GM12891 (cell line): ENCODE measurements around the gene ASXL1.
A peak's percentile ranks its signal among the peaks of the same experiment; 100 is the strongest.
"Not testable (repeated sequence)": the region's sequence is repeated elsewhere in the genome, so short reads cannot be mapped to it uniquely, and the experiment has no call there.

Source experiments
- DNase-seq: peaks from one replicate; pipeline ENCODE4 v3.0.0; 2011; ENCODE audit warnings: low spot score; ENCODE audit not compliant: insufficient read length
- FAIRE-seq: peaks from 2 replicates; lab custom pipeline; 2011; peaks lifted over from hg19 to GRCh38; lab: Jason Lieb, UNC
- PAX5 ChIP-seq: IDR thresholded peaks from 2 replicates; pipeline ENCODE4 v1.6.1; 2011; ENCODE audit warnings: low read length, moderate library complexity, mild to moderate bottlenecking; ENCODE audit not compliant: insufficient read depth, severe bottlenecking
- POLR2A ChIP-seq: IDR thresholded peaks from 2 replicates; pipeline ENCODE4 v1.6.1; 2011; ENCODE audit warnings: low read depth, low read length, control low read depth
- POLR2AphosphoS5 ChIP-seq: IDR thresholded peaks from 2 replicates; pipeline ENCODE4 v1.6.1; 2011; ENCODE audit warnings: low read depth, low read length, control low read depth
- POU2F2 ChIP-seq: IDR thresholded peaks from 2 replicates; pipeline ENCODE4 v1.6.1; 2011; ENCODE audit warnings: low read depth, mild to moderate bottlenecking, control low read depth, low read length, moderate library complexity
- SPI1 ChIP-seq: IDR thresholded peaks from 2 replicates; pipeline ENCODE4 v1.6.1; 2011; ENCODE audit warnings: low read depth, low read length, control low read depth
- TAF1 ChIP-seq: IDR thresholded peaks from 2 replicates; pipeline ENCODE4 v1.6.1; 2011; ENCODE audit warnings: low read depth, low read length, control low read depth

ASXL1 gene

DNA sequence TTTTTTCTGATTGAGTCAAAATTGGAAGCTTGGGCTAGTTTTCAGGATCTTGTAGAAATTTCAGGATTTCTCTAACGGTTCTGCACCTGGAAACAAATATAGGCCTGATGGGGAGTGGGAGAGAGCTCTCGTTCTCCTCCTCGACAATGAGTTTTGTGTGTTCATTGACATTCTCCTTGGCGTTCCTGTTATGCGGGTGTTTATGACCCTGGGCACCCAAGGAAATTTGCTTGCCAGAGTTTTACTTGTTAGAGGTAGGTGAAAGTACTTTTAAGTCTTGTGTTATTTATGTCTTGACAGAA is 2.2 kb downstream of the ASXL1 start:
- FAIRE-seq = no peak

GRCh38 chr20:32362901-32363364 is 4.8 kb downstream of the ASXL1 start:
- TF ChIP-seq SPI1 = no peak
- no peak for TF ChIP-seq TAF1
- no peak for TF ChIP-seq POLR2AphosphoS5
- no peak for TF ChIP-seq PAX5
- no peak for TF ChIP-seq POU2F2
- no peak for TF ChIP-seq POLR2A
- no peak for DNase-seq
- FAIRE-seq = no peak

More for the DNA sequence above, 2.2 kb downstream of the ASXL1 start:
- TF ChIP-seq SPI1 (no peak), PAX5 (no peak), POLR2AphosphoS5 (no peak), POU2F2 (no peak), POLR2A (no peak), TAF1 (no peak)
- DNase-seq = no peak

DNA sequence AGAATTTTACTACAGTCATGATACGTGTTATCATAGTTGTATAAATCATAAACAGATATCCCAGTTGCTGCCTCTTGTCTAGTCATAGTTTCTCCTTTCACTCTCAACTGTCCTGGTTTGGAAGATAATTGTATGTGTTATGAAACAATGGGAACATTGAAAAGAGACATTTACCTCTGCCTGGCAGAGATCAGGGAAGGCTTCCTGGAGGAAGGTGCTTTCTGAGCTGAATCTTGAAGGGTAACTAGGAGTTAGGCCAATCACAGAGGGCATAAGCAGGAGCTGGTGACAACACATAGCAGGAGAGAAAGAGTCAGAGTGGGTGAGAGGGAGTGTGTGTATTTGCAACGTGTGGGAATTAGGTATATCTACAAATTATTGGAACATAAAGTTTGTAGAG is 5.4 kb downstream of the ASXL1 start:
- DNase-seq (no peak), FAIRE-seq (no peak)
- TF ChIP-seq PAX5 (no peak), TAF1 (no peak), POLR2AphosphoS5 (no peak), POLR2A (no peak), POU2F2 (no peak), SPI1 (no peak)

DNA sequence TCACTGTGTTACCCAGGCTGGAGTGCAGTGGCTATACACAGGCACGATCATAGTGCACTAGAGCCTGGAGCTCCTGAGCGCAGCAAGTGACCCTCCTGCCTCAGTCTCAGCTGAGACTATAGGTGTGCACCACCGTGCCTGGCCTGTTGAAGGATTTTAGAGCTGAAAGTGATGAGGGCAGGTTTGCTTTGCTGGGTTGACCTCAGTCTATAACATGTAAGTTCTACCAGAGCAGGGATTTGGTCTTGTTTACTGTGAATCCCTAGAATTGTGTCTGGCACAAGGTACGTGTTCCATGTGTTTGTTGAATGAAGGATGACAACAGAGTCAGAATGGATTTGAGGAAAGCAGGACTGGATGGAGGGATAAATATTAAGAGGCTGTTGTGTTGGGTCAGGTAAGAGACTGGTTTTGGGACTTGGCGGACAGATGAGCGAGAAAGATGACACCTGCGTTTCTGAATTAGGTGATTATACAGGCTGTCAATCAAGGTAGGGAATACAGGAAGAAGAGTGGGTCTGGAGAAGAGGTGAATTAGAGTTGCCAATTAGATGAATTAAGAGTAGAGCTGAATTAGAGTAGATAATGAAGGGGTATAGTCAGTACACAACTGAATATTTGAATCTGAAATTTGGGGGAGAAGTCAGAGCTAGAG is 6.5 kb downstream of the ASXL1 start:
- peak; percentile 80 for FAIRE-seq
- TF ChIP-seq TAF1 (no peak), PAX5 (no peak), POLR2A (no peak), SPI1 (no peak), POLR2AphosphoS5 (no peak), POU2F2 (no peak)
- no peak for DNase-seq

DNA sequence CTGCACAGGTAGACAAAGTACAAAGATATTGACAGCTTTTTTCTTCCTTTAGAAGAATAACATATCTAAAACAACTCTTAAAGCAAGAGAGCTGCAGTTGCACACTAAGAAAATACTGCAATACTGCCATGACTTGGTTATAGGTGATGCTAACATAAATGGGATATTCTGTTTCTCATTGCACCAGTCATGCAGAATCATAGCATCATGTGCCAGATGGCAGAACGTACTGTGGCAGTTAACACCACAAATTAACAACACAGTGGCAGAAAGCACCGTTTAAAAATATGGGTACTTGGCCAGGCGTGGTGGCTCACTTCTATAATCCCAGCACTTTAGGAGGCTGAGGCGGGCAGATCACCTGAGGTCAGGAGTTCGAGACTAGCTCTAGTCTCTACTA is 7.4 kb downstream of the ASXL1 start:
- TF ChIP-seq TAF1 (no peak), POLR2A (no peak), SPI1 (no peak), POLR2AphosphoS5 (no peak), POU2F2 (no peak), PAX5 (no peak)
- FAIRE-seq (no peak), DNase-seq (no peak)

DNA sequence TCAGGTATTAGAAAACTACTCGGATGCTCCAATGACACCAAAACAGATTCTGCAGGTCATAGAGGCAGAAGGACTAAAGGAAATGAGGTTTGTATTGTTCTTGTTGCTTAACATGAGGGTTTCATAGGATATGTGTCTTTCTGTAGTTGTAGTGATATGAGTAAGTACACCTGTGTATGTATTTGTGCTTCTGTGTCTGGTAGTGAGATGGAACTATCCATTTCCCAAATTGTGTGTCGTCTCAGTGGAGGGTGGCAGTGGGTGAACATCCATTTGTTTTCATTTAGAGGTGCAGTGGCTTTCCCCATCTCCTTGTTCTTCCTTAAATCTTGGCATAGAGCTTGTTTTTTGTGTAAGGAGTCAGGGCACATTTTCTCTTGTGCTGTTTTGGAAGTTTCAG is 8.2 kb downstream of the ASXL1 start:
- TF ChIP-seq POLR2A (no peak), SPI1 (peak; percentile 51; the same call in 1 of the 2 replicates), POLR2AphosphoS5 (no peak)
- no peak for DNase-seq
- FAIRE-seq = peak; percentile 71

DNA sequence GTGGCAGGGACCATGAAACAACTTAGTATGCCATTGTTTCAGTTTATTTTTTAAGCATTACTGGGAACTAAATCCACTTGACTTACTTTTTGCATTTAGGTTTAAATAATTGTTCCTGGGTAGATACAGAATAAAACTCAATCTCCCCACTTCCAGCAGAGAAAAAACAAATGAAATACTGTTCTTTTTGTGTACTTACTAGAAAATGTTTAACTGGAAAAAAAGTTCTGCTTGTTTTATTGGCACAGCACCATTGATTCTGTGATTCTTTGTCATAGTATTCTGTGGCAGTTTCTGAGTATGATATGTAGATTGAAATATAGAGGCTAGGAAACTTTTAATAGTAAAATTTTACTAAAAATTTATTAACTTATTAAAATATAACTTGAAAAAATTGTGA is 10.2 kb downstream of the ASXL1 start:
- DNase-seq (no peak), FAIRE-seq (no peak)
- TF ChIP-seq POU2F2 = no peak
- no peak for TF ChIP-seq TAF1
- no peak for TF ChIP-seq PAX5
- no peak for TF ChIP-seq SPI1
- TF ChIP-seq POLR2AphosphoS5 = no peak
- no peak for TF ChIP-seq POLR2A

- DNase-seq (no peak), FAIRE-seq (peak; percentile 43)
- TF ChIP-seq SPI1 (peak; percentile 28; the same call in 1 of the 2 replicates), POU2F2 (peak; percentile 77), TAF1 (no peak)
These were observed 10.8 kb downstream of the ASXL1 start for GRCh38 chr20:32368925-32369324.

- FAIRE-seq (no peak), DNase-seq (no peak)
- TF ChIP-seq POLR2A = no peak
- no peak for TF ChIP-seq PAX5
- no peak for TF ChIP-seq POLR2AphosphoS5
- no peak for TF ChIP-seq TAF1
- no peak for TF ChIP-seq SPI1
- TF ChIP-seq POU2F2 = no peak
These were observed 12.8 kb downstream of the ASXL1 start for GRCh38 chr20:32370897-32371296.

- DNase-seq (no peak), FAIRE-seq (no peak)
- no peak for TF ChIP-seq TAF1
- no peak for TF ChIP-seq POU2F2
- TF ChIP-seq POLR2AphosphoS5 = no peak
- no peak for TF ChIP-seq POLR2A
These were observed 20.3 kb downstream of the ASXL1 start for GRCh38 chr20:32378461-32378860.

DNA sequence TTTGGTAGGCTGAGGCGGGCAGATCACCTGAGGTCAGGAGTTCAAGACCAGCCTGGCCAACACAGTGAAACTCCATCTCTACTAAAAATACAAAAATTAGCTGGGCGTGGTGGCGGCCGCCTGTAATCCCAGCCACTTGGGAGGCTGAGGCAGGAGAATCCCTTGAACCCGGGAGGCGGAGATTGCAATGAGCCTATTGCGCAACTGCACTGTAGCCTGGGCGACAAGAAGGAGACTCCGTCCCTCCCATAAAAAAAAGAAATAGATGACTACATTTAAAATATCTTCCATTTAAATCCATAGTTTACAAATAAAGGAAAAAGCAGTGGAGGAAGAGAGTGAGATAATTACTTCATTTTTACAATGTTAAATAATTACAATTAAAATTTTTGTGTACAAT is 21.9 kb downstream of the ASXL1 start:
- not testable (repeated sequence) for DNase-seq, FAIRE-seq
